SHP77 (cell line): Measurements from ENCODE around the gene SHLD2.
A peak's percentile ranks its signal among the peaks of the same experiment; 100 is the strongest.
"Not testable (repeated sequence)": the region's sequence is repeated elsewhere in the genome, so short reads cannot be mapped to it uniquely, and the experiment has no call there.

Experiments used
- DNase-seq, 2 experiments: peaks; one replicate each; lab custom pipeline; 2025; lab: John Stamatoyannopoulos, UW

SHLD2 gene

GRCh38 chr10:87145598-87145997 lies 50.6 kb downstream of the SHLD2 start:
- not testable (repeated sequence) for DNase-seq

DNA sequence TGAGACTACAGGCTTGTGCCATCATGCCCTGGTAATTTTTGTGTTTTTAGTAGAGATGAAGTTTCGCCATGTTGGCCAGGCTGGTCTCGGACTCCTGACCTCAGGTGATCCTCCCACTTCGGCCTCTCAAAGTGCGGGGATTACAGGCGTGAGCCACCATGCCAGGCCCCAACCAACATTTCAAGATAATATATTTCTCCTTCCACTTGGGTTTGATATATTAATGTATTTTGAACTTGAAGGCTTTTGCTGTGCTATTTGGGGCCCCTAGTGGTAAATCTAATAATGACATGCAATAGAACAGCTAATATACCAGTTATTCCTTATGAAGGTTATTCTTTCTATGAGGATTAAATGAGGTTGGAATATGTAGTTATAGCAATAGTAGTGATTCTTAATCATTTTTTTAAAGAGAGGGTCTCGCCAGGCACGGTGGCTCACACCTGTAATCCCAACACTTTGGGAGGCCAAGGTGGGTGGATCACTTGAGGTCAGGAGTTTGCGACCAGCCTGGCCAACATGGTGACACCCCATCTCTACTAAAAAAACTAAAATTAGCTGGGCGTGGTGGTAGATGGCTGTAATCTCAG lies 54.1 kb downstream of the SHLD2 start:
- not testable (repeated sequence) for DNase-seq

DNA sequence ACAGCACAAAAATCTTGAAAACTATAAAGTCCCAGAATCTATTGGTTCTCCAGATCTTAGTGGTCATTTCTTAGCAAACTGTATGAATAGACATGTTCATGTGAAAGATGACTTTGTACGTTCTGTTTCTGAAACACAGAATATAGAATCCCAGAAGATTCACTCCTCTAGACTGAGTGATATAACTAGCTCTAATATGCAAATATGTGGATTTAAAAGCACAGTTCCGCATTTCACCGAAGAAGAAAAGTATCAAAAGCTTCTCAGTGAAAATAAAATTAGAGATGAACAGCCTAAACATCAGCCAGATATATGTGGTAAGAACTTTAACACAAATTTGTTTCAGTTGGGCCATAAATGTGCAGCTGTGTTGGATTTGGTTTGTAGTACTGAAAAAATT lies 56.5 kb downstream of the SHLD2 start:
- DNase-seq, result not testable (repeated sequence)

GRCh38 chr10:87156841-87157240 lies 61.8 kb downstream of the SHLD2 start:
- not testable (repeated sequence) for DNase-seq

GRCh38 chr10:87157821-87158220 lies 62.8 kb downstream of the SHLD2 start:
- DNase-seq, result not testable (repeated sequence)

GRCh38 chr10:87162703-87163293 lies 67.8 kb downstream of the SHLD2 start:
- not testable (repeated sequence) for DNase-seq

GRCh38 chr10:87163414-87163813 lies 68.4 kb downstream of the SHLD2 start:
- not testable (repeated sequence) for DNase-seq

DNA sequence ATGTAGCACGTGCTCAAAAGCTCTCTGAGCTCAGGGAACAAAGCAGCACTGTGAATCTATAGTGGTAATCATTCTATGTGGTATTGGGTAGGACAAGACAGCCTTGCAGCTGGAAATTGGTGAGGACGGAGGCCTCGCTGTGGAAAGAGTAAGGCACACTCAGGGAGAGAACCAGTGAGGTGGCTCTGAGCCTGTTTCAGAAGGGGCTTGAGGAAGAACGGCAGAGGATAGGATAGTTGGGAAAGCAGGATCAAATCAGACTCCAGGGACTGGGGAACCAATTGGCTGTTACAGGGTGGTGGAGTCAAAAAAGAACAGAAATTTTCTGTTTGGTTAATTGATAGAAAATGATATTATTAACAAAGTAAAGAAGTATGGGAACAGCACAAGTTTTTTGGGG lies 74.9 kb downstream of the SHLD2 start:
- DNase-seq, result not testable (repeated sequence)

DNA sequence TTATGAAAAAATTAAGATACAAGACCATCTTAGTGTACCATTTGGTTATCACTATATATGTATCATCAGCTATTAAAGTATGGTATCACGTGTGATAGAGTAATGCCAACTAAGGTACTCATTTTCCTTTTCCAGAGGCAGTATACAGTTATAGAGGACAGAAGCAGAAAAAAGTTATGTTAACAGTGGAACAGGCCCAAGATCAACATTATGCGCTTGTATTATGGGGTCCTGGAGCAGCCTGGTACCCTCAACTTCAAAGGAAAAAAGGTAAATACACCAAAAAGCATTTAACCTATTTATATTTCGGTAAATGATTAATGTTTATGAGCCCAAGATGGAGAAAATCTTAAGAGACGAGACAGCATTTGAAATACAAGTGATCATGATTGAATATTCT lies 75.7 kb downstream of the SHLD2 start:
- DNase-seq, result not testable (repeated sequence)

- DNase-seq, result not testable (repeated sequence)
These were observed 76.7 kb downstream of the SHLD2 start for GRCh38 chr10:87171670-87172069.

- DNase-seq, result not testable (repeated sequence)
These were observed 77.2 kb downstream of the SHLD2 start for GRCh38 chr10:87172178-87172577.

DNA sequence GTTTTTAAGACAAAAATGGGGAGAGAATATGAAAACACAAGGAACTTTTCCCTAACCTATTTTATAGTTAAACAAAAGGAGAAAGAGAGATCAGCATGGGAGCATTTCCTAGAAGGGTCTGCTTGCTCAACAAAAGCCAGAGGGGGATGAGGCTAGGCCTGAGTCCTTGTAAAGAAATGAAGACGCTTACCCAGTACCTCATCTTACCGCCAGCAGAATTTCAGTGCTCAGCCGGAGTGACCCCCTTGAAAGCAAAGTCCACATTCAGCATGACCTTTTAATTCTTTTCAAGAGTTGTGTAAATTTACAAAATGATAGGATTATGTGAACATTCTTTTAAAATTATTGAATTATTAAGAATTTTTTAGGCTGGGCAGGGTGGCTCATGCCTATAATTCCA lies 82.6 kb downstream of the SHLD2 start:
- DNase-seq, result not testable (repeated sequence)

- DNase-seq, result not testable (repeated sequence)
These were observed 89.4 kb downstream of the SHLD2 start for GRCh38 chr10:87184421-87184820.

DNA sequence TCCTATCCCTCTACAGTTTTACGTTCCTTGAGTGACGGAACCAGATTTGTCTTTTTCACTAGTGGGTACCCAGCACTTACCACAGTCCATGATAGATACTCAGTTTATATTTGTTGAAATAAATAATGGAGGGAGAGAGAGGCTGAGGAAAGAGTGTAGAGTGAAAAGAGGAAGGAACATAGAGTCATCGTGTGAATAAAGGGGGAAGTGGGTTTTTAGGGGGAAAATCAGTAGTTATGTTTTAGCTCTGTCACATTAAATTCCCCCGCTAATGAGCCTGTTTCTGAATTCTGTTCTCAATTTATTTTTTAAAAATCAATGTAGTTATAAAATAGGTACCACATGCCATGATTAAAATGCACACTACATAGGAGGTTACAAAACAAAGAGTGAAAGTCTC lies 91.0 kb downstream of the SHLD2 start:
- not testable (repeated sequence) for DNase-seq

GRCh38 chr10:87187573-87187972 lies 92.6 kb downstream of the SHLD2 start:
- DNase-seq, result not testable (repeated sequence)

DNA sequence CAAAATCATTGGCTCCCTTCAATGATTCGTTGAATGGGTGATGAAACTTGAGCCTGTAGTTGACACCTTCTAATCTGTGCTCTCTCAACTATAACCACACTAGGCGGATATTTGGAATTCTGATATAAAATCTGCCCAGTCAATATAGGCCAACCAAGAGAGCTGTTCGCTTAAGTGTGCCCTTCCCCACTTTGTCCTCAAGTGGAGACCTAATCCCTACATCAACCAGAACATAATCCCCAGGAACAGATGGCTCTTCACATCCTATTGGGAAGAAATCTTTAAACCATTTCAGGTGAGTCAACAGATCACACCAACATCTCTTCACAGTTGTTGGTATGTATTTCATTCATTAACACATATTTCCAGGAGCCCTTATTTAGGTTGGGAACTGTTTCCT lies 96.8 kb downstream of the SHLD2 start:
- not testable (repeated sequence) for DNase-seq

GRCh38 chr10:87200924-87201323 lies 105.9 kb downstream of the SHLD2 start:
- peak in 1 of 2 experiments; percentile 14 for DNase-seq

- not testable (repeated sequence) for DNase-seq
These were observed 109.8 kb downstream of the SHLD2 start for GRCh38 chr10:87204801-87205200.

DNA sequence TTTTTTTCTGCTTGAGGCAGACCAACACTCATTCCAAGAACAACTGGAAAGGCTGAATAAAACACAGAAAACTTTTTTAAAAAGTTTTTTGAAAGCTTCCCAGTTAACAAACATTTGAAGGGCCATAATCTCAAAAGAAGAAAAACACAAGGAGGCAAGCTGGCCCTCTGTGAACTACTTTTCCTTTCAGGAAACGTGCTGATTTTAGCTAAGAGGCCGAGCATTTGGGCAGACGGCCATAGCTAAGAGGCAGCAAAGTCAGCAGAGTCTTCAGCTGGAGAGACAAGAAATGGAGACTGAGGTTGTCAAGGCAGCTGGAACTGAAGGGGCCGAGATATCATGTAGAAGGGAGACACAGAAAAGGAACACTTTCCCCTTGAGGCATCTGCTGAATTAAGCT lies 111.9 kb downstream of the SHLD2 start:
- DNase-seq, result not testable (repeated sequence)

- DNase-seq, result not testable (repeated sequence)
These were observed 115.3 kb downstream of the SHLD2 start for GRCh38 chr10:87210309-87210708.

- DNase-seq, result not testable (repeated sequence)
These were observed 116.8 kb downstream of the SHLD2 start for GRCh38 chr10:87211848-87212247.

DNA sequence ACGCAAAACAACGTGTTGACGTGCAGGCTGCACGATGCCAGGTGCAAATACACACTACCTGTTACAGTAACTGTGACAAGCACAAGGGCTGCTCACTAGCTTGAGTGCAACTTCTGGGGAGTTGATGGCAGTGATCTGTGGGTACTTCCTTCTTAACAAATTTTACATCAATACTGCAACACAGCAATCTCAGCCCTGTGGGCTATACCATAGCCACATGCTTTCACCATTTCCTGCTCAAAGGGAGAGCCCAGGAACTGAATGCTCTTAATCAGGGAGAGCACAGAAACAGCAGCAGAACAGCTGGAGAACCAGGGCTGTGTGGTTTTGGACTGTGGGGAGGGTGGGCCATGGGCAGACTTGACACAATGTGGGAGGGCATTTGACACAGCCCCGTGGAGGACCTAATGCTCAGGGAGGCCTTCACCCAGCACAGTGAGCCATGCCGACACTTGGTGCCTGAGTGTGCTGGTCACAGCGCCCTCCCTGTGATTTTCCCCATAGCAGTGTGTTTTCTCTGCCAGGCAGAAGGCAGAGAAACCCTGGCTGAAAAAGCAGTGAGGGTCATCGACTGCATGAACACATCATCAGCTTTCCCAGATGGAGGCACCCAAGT lies 118.3 kb downstream of the SHLD2 start:
- DNase-seq, result not testable (repeated sequence)

- DNase-seq, result not testable (repeated sequence)
These were observed 118.8 kb downstream of the SHLD2 start for GRCh38 chr10:87213806-87214205.
